ENCODE results near the gene UGT1A10. TPM values are rescaled to one million over a fixed set of nuclear protein-coding genes. Genes with fewer than 3 reads are reported as not detected.
A peak's percentile ranks its signal among the peaks of the same experiment; 100 is the strongest.
"Not testable (repeated sequence)": the region's sequence is repeated elsewhere in the genome, so short reads cannot be mapped to it uniquely, and the experiment has no call there.

The UGT1A10 gene
- total and polyA plus RNA-seq, 8 donors, result not detected

DNA sequence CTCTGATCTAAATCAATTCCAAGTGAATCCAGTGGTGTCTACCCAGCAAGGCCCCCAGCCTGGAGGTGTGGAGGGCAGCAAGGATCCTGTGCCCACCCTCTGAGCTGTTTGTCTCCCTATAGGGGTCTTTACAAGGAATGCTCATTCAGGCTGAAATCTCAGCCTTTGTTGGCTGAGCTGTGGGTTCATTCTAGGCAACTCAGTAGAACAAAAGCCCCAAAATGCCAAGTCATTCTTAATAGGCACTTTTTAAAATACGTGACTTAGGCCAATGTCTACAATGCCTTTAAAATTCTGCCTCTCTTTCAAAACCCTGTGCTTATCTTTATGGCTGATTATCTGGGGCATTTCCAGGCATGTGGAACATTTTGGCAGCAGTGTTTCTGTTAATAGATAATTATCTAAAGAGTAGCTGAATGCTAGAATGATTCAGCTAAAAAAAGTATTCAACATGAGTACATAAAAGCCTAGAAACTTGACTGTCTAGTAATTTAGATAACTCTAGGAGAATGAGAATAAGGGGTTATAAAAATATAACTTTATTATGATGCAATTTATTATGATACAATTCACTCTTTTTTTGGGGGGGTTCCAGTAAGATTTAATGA, 63.9 kb downstream of the UGT1A10 start:
- no peaks in the 10 kb centered on the region for H3K4me1 ChIP-seq
- H3K9me3 ChIP-seq, result no peaks in the 10 kb centered on the region
- DNase-seq, result peak in 2 of 4 donors; percentile 19 to 43
- no peaks in the 10 kb centered on the region for H3K27me3 ChIP-seq
- H3K36me3 ChIP-seq, result no peaks in the 10 kb centered on the region
- ATAC-seq, result peak; percentile 50
- H3K4me3 ChIP-seq, result no peak overlapping the region
- TF ChIP-seq, protein P1, sequence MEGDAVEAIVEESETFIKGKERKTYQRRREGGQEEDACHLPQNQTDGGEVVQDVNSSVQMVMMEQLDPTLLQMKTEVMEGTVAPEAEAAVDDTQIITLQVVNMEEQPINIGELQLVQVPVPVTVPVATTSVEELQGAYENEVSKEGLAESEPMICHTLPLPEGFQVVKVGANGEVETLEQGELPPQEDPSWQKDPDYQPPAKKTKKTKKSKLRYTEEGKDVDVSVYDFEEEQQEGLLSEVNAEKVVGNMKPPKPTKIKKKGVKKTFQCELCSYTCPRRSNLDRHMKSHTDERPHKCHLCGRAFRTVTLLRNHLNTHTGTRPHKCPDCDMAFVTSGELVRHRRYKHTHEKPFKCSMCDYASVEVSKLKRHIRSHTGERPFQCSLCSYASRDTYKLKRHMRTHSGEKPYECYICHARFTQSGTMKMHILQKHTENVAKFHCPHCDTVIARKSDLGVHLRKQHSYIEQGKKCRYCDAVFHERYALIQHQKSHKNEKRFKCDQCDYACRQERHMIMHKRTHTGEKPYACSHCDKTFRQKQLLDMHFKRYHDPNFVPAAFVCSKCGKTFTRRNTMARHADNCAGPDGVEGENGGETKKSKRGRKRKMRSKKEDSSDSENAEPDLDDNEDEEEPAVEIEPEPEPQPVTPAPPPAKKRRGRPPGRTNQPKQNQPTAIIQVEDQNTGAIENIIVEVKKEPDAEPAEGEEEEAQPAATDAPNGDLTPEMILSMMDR (IDR thresholded peaks at IDR 0.05), result no peak
- intact Hi-C loops (cut with DNase I), result no loop called here
- no peak overlapping the region for H3K27ac ChIP-seq

DNA sequence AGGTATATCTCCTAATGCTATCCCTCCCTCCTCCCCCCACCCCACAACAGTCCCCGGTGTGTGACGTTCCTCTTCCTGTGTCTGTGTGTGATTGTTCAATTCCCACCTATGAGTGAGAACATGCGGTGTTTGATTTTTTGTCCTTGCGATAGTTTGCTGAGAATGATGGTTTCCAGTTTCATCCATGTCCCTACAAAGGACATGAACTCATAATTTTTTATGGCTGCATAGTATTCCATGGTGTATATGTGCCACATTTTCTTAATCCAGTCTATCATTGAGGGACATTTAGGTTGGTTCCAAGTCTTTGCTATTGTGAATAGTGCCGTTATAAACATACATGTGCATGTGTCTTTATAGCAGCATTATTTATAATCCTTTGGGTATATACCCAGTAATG, 64.6 kb downstream of the UGT1A10 start:
- DNase-seq; H3K27me3 ChIP-seq; H3K4me3 ChIP-seq; H3K9me3 ChIP-seq; ATAC-seq; H3K27ac ChIP-seq; intact Hi-C loops (cut with DNase I); H3K36me3 ChIP-seq; H3K4me1 ChIP-seq: not testable (repeated sequence)

DNA sequence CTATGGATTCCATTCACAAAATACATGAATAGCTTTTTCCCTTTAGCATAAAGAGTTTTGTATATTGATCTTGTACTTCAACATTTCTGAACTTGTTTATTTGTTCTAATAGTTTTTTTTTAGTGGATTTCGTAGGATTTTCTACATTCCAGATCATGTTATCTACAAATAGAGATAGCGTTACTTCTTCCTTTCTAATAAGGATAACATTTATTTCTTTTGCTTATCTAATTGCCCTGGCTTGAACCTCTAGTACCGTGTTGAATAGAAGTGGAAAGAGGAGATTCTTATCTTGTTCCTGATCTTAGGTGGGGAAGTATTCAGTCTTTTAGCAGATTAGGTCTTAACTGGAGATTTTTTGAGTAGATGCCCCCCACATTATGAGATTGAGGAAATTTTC, 66.0 kb downstream of the UGT1A10 start:
- Histone ChIP-seq H3K4me1 (no peaks in the 10 kb centered on the region), H3K36me3 (no peaks in the 10 kb centered on the region), H3K9me3 (no peaks in the 10 kb centered on the region), H3K27me3 (no peaks in the 10 kb centered on the region), H3K27ac (no peak overlapping the region), H3K4me3 (no peak overlapping the region)
- TF ChIP-seq, protein P1 (IDR thresholded peaks at IDR 0.05), result no peak
- ATAC-seq (no peak), DNase-seq (no peak)
- intact Hi-C loops (cut with DNase I), result no loop called here

DNA sequence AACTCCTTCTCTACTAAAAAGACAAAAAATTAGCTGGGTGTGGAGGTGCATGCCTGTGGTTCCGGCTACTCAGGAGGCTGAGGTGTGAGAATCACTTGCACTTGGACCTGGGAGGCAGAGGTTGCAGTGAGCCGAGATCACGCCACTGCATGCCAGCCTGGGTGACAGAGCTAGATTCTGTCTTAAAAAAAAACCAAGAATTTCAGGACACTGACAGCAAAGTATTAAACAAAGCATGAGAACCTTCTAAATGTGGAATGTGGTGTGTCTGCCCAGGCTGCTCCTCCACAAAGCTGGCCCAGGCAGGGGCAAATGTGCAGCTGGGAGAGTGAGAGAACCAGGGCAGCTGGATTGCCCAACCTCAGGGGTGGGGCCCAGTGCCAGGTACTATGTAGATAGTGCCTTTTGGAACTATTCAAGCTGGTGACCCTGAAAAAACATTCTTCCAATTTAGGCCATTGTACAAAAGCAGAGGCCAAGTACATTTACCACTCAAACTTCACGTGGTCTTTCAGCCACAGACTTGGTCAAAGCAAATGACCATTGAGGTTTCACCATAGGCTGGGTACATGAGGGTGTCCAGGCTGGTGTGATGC, 69.8 kb downstream of the UGT1A10 start:
- TF ChIP-seq, protein P1 (IDR thresholded peaks at IDR 0.05), result no peak
- H3K27ac ChIP-seq, result no peak overlapping the region
- H3K4me1 ChIP-seq, result no peaks in the 10 kb centered on the region
- no peaks in the 10 kb centered on the region for H3K36me3 ChIP-seq
- no peaks in the 10 kb centered on the region for H3K27me3 ChIP-seq
- no peak for DNase-seq
- no peaks in the 10 kb centered on the region for H3K9me3 ChIP-seq
- no peak overlapping the region for H3K4me3 ChIP-seq
- intact Hi-C loops (cut with DNase I), result no loop called here
- peak; percentile 88 for ATAC-seq

DNA sequence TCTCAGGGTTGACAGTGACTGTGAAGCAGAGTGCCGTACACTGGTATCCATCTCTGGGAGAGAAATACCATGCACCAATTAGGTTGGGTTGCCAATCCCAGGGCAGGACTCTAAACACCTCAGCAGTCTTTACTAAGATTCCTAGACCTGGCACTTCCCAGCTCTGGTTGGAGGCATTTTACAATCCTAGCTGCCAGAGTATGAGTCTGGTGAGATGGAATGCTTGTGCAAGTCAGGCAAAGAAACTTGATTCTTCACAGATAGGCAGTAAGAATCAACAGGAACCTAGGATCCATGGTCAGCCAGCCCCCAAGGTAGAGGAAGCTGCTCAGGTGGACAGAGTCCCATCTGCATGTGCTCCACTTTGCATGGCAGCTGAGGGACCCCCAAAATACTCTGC, 70.5 kb downstream of the UGT1A10 start:
- TF ChIP-seq, protein P1 (IDR thresholded peaks at IDR 0.05), result no peak

More for the DNA sequence above, 70.5 kb downstream of the UGT1A10 start:
- Histone ChIP-seq H3K9me3 (no peaks in the 10 kb centered on the region), H3K4me1 (no peaks in the 10 kb centered on the region), H3K27ac (no peak overlapping the region), H3K36me3 (no peaks in the 10 kb centered on the region), H3K27me3 (no peaks in the 10 kb centered on the region), H3K4me3 (no peak overlapping the region)
- intact Hi-C loops (cut with DNase I), result no loop called here
- ATAC-seq (no peak), DNase-seq (no peak)

Data from left lung (tissue), 10 donors.